WTC11 (cell line): ENCODE results near the gene LRRC38. TPM values are rescaled to one million over a fixed set of nuclear protein-coding genes. Genes with fewer than 3 reads are reported as not detected.

Experiments used
- ATAC-seq: fragments of 200-7000 bp; cut with Tn5 transposase; 2 replicates; pipeline ENCODE4 v1.10.0; 2021; ENCODE audit warnings: mild to moderate bottlenecking, moderate library complexity
- CTCF ChIA-PET: fragments of 300-600 bp; sonication (Branson Sonifier 250); formaldehyde crosslinking; loops from one replicate; lab custom pipeline; 2021; ENCODE audit warnings: antibody characterized with exemption; lab: Charles Lee
- POLR2A ChIA-PET: fragments of 350-600 bp; sonication (Branson Sonifier 250); formaldehyde crosslinking; loops from one replicate; lab custom pipeline; 2021; ENCODE audit warnings: antibody characterized with exemption; lab: Charles Lee
- DNase-seq: peaks from one replicate; pipeline ENCODE4 v3.0.0; 2021; ENCODE audit warnings: low spot score
- H3K27ac Mint-ChIP-seq: 2 replicates; pipeline ENCODE4 v1.8.0; 2021; ENCODE audit warnings: mixed read lengths
- H3K27me3 Mint-ChIP-seq: 2 replicates; pipeline ENCODE4 v1.8.0; 2021; ENCODE audit warnings: low read depth, mild to moderate bottlenecking, moderate library complexity, mixed read lengths
- H3K36me3 Mint-ChIP-seq: 2 replicates; pipeline ENCODE4 v1.8.0; 2021; ENCODE audit warnings: mixed read lengths
- H3K4me1 Mint-ChIP-seq: 2 replicates; pipeline ENCODE4 v1.8.0; 2022; ENCODE audit warnings: mixed read lengths
- H3K4me3 Mint-ChIP-seq: 2 replicates; pipeline ENCODE4 v1.8.0; 2021; ENCODE audit warnings: mild to moderate bottlenecking, moderate library complexity, mixed read lengths
- H3K9me3 Mint-ChIP-seq: 2 replicates; pipeline ENCODE4 v1.8.0; 2021; ENCODE audit warnings: mixed read lengths
- ATF1 ChIP-seq: sonication (generic); formaldehyde crosslinking; IDR thresholded peaks from 2 replicates; pipeline ENCODE4 v1.8.1; 2023; ENCODE audit warnings: mild to moderate bottlenecking, moderate library complexity, missing genetic modification reagents
- ELF4 ChIP-seq: sonication (generic); formaldehyde crosslinking; IDR thresholded peaks from 2 replicates; pipeline ENCODE4 v1.8.1; 2022; ENCODE audit warnings: low read depth, mild to moderate bottlenecking, moderate library complexity, missing genetic modification reagents
- IRF2 ChIP-seq: sonication (generic); formaldehyde crosslinking; IDR thresholded peaks from 2 replicates; pipeline ENCODE4 v1.8.0; 2022; ENCODE audit warnings: low read depth, missing genetic modification reagents, borderline replicate concordance
- JAZF1 ChIP-seq: fragments of 250-450 bp; sonication (Bioruptor Pico); IDR thresholded peaks from 2 replicates; pipeline ENCODE4 v1.9.0; 2021; ENCODE audit warnings: moderate library complexity, mild to moderate bottlenecking, inconsistent platforms
- JUN ChIP-seq: sonication (generic); formaldehyde crosslinking; IDR thresholded peaks from 2 replicates; pipeline ENCODE4 v1.8.0; 2023; ENCODE audit warnings: mild to moderate bottlenecking, missing genetic modification reagents
- NFYB ChIP-seq: sonication (generic); formaldehyde crosslinking; conservative IDR thresholded peaks from 2 replicates; pipeline ENCODE4 v1.8.0; 2022; ENCODE audit warnings: low read depth, missing genetic modification reagents
- NR1H2 ChIP-seq: sonication (generic); formaldehyde crosslinking; IDR thresholded peaks from 2 replicates; pipeline ENCODE4 v1.9.0; 2021; ENCODE audit warnings: mild to moderate bottlenecking, moderate library complexity, missing genetic modification reagents
- SP1 ChIP-seq: sonication (generic); formaldehyde crosslinking; conservative IDR thresholded peaks from 2 replicates; pipeline ENCODE4 v1.8.1; 2022; ENCODE audit warnings: missing genetic modification reagents
- TEAD4 ChIP-seq: sonication (generic); formaldehyde crosslinking; IDR thresholded peaks from 2 replicates; pipeline ENCODE4 v1.8.0; 2022; ENCODE audit warnings: mild to moderate bottlenecking, missing genetic modification reagents
- ZNF671 ChIP-seq: fragments of 250-450 bp; sonication (Bioruptor Pico); IDR thresholded peaks from 2 replicates; pipeline ENCODE4 v1.8.0; 2021; ENCODE audit warnings: mild to moderate bottlenecking
- total RNA-seq: library from RNA; stranded (reverse); gene quantifications from 3 replicates; pipeline ENCODE4 v1.2.3, GENCODE V29; 2021
- TF ChIP-seq, protein P1 (sequence below): sonication (generic); formaldehyde crosslinking; IDR thresholded peaks from 2 replicates; pipeline ENCODE4 v1.8.1; 2023; ENCODE audit warnings: mild to moderate bottlenecking, missing genetic modification reagents, borderline replicate concordance
- TF ChIP-seq, protein P2 (sequence below): fragments of 250-450 bp; sonication (Bioruptor Pico); IDR thresholded peaks from 2 replicates; pipeline ENCODE4 v1.9.0; 2021; ENCODE audit warnings: moderate library complexity, mild to moderate bottlenecking, inconsistent platforms, borderline replicate concordance
- TF ChIP-seq, protein P3 (sequence below): sonication (generic); formaldehyde crosslinking; IDR thresholded peaks from 2 replicates; pipeline ENCODE4 v1.8.0; 2022; ENCODE audit warnings: mild to moderate bottlenecking, missing genetic modification reagents
- TF ChIP-seq, protein P4 (sequence below): fragments of 250-450 bp; sonication (Bioruptor Pico); IDR thresholded peaks from 2 replicates; pipeline ENCODE4 v2.1.2; 2022; ENCODE audit warnings: mild to moderate bottlenecking, moderate library complexity
- TF ChIP-seq, protein P5 (sequence below): sonication (generic); formaldehyde crosslinking; IDR thresholded peaks from 2 replicates; pipeline ENCODE4 v1.8.0; 2022; ENCODE audit warnings: mild to moderate bottlenecking, missing genetic modification reagents
- TF ChIP-seq, protein P6 (sequence below): sonication (generic); formaldehyde crosslinking; IDR thresholded peaks from 2 replicates; pipeline ENCODE4 v1.8.0; 2023; ENCODE audit warnings: missing genetic modification reagents, mild to moderate bottlenecking, borderline replicate concordance

LRRC38 gene
- total RNA-seq, 1 experiment from 2014 or later: 0.15 TPM

DNA sequence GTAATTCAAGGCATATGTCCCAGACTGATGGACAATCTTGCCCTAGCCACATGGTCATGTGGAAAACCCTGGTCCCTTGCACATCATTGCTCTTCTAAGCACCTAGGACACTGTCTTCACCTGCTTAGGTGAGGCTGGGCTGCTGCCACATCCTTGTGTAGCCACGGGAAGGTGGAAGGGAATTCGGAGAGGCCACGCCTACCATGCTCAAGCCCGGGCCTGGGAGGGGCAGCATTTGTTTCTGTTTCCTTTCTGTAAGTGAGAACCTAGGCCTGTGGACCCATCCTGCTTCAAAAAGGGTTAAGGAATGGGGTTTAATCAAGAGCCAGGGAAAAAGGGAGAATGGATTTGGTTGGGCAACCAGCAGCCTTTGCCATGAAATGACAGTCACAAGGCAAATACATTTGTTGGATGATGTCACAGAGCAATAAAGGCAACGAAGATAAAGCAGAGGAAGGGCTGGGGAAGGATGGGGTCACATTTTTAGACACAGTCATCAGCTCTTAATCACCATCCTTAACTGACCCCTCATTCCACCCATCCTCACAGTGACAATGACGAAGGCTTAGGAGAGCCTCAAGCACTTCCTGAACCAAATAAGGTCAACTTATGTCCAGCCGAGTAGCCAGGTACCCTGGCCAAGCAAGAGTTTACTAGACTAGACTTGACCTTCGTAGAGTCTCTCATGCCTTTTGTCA lies 10.1 kb upstream of the LRRC38 start (continued):
- TF ChIP-seq IRF2 (CRISPR knock-in tag) (no peak), SP1 (CRISPR knock-in tag) (no peak)
- TF ChIP-seq, protein P1, sequence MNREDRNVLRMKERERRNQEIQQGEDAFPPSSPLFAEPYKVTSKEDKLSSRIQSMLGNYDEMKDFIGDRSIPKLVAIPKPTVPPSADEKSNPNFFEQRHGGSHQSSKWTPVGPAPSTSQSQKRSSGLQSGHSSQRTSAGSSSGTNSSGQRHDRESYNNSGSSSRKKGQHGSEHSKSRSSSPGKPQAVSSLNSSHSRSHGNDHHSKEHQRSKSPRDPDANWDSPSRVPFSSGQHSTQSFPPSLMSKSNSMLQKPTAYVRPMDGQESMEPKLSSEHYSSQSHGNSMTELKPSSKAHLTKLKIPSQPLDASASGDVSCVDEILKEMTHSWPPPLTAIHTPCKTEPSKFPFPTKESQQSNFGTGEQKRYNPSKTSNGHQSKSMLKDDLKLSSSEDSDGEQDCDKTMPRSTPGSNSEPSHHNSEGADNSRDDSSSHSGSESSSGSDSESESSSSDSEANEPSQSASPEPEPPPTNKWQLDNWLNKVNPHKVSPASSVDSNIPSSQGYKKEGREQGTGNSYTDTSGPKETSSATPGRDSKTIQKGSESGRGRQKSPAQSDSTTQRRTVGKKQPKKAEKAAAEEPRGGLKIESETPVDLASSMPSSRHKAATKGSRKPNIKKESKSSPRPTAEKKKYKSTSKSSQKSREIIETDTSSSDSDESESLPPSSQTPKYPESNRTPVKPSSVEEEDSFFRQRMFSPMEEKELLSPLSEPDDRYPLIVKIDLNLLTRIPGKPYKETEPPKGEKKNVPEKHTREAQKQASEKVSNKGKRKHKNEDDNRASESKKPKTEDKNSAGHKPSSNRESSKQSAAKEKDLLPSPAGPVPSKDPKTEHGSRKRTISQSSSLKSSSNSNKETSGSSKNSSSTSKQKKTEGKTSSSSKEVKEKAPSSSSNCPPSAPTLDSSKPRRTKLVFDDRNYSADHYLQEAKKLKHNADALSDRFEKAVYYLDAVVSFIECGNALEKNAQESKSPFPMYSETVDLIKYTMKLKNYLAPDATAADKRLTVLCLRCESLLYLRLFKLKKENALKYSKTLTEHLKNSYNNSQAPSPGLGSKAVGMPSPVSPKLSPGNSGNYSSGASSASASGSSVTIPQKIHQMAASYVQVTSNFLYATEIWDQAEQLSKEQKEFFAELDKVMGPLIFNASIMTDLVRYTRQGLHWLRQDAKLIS (CRISPR knock-in tag): no peak
- TF ChIP-seq, protein P2, sequence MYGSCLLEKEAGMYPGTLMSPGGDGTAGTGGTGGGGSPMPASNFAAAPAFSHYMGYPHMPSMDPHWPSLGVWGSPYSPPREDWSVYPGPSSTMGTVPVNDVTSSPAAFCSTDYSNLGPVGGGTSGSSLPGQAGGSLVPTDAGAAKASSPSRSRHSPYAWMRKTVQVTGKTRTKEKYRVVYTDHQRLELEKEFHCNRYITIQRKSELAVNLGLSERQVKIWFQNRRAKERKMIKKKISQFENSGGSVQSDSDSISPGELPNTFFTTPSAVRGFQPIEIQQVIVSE: no peak
- TF ChIP-seq, protein P3, sequence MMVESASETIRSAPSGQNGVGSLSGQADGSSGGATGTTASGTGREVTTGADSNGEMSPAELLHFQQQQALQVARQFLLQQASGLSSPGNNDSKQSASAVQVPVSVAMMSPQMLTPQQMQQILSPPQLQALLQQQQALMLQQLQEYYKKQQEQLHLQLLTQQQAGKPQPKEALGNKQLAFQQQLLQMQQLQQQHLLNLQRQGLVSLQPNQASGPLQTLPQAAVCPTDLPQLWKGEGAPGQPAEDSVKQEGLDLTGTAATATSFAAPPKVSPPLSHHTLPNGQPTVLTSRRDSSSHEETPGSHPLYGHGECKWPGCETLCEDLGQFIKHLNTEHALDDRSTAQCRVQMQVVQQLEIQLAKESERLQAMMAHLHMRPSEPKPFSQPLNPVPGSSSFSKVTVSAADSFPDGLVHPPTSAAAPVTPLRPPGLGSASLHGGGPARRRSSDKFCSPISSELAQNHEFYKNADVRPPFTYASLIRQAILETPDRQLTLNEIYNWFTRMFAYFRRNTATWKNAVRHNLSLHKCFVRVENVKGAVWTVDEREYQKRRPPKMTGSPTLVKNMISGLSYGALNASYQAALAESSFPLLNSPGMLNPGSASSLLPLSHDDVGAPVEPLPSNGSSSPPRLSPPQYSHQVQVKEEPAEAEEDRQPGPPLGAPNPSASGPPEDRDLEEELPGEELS (CRISPR knock-in tag): no peak
- TF ChIP-seq, protein P4, sequence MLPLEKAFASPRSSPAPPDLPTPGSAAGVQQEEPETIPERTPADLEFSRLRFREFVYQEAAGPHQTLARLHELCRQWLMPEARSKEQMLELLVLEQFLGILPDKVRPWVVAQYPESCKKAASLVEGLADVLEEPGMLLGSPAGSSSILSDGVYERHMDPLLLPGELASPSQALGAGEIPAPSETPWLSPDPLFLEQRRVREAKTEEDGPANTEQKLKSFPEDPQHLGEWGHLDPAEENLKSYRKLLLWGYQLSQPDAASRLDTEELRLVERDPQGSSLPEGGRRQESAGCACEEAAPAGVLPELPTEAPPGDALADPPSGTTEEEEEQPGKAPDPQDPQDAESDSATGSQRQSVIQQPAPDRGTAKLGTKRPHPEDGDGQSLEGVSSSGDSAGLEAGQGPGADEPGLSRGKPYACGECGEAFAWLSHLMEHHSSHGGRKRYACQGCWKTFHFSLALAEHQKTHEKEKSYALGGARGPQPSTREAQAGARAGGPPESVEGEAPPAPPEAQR (CRISPR knock-in tag): no peak

DNA sequence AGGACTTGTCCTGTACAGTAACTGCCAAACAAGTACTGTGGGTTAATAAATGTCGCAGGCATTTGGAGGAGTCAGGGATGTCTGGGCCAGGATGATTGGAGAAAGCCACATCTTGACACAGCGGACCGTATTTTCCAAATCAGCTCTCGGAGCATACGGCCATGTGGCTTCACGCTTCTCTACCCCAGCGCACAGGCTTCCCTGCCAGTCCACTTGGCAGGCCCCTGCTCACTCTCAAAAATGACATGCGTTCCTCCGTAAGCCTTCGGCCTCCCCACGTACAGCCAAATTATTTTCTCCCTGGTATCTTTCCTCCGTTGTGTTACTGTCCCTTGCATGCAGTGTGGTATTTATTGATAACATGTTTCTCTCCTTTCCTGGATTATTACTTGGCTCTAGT lies 7.2 kb upstream of the LRRC38 start:
- Mint-ChIP-seq H3K36me3 (no peaks in the 10 kb centered on the region), H3K27ac (no peak overlapping the region), H3K4me1 (peaks cover 6% of the 10 kb centered on the region), H3K4me3 (no peak overlapping the region)
- CTCF ChIA-PET: no interaction called here
- no peak for ATAC-seq
- TF ChIP-seq TEAD4 (CRISPR knock-in tag) (no peak), JUN (no peak), ATF1 (CRISPR knock-in tag) (no peak), JAZF1 (CRISPR knock-in tag) (no peak), ZNF671 (no peak), ELF4 (no peak), NR1H2 (CRISPR knock-in tag) (no peak), NFYB (CRISPR knock-in tag) (no peak)
- TF ChIP-seq, protein P5, sequence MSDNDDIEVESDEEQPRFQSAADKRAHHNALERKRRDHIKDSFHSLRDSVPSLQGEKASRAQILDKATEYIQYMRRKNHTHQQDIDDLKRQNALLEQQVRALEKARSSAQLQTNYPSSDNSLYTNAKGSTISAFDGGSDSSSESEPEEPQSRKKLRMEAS: no peak
- TF ChIP-seq, protein P3 (CRISPR knock-in tag): no peak
- TF ChIP-seq, protein P6, sequence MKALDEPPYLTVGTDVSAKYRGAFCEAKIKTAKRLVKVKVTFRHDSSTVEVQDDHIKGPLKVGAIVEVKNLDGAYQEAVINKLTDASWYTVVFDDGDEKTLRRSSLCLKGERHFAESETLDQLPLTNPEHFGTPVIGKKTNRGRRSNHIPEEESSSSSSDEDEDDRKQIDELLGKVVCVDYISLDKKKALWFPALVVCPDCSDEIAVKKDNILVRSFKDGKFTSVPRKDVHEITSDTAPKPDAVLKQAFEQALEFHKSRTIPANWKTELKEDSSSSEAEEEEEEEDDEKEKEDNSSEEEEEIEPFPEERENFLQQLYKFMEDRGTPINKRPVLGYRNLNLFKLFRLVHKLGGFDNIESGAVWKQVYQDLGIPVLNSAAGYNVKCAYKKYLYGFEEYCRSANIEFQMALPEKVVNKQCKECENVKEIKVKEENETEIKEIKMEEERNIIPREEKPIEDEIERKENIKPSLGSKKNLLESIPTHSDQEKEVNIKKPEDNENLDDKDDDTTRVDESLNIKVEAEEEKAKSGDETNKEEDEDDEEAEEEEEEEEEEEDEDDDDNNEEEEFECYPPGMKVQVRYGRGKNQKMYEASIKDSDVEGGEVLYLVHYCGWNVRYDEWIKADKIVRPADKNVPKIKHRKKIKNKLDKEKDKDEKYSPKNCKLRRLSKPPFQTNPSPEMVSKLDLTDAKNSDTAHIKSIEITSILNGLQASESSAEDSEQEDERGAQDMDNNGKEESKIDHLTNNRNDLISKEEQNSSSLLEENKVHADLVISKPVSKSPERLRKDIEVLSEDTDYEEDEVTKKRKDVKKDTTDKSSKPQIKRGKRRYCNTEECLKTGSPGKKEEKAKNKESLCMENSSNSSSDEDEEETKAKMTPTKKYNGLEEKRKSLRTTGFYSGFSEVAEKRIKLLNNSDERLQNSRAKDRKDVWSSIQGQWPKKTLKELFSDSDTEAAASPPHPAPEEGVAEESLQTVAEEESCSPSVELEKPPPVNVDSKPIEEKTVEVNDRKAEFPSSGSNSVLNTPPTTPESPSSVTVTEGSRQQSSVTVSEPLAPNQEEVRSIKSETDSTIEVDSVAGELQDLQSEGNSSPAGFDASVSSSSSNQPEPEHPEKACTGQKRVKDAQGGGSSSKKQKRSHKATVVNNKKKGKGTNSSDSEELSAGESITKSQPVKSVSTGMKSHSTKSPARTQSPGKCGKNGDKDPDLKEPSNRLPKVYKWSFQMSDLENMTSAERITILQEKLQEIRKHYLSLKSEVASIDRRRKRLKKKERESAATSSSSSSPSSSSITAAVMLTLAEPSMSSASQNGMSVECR (CRISPR knock-in tag): no peak
- TF ChIP-seq, all 79 proteins: peak for 0
- Mint-ChIP-seq H3K9me3 (peaks cover 6% of the 10 kb centered on the region), H3K27me3 (peaks cover 35% of the 10 kb centered on the region)
- POLR2A ChIA-PET: interaction anchor here (0.6 kb wide), 1 partner anchor 1888 kb away, joined by 4 read pairs; no protein-coding TSS in a partner anchor
- no peak for DNase-seq
